Measurements from ENCODE around the gene KRTAP19-3. TPM values are rescaled to one million over a fixed set of nuclear protein-coding genes. Genes with fewer than 3 reads are reported as not detected.

Gene KRTAP19-3
- total and polyA plus RNA-seq, 2 of the 8 experiments (the other 6 are each of a cell fraction or from before 2014, with no cell fraction given), result not detected

GRCh38 chr21:30487336-30487735 is 4.5 kb downstream of the KRTAP19-3 start, which contains the start of gene KRTAP19-2:
Gene KRTAP19-2 (minus strand): TSS chr21:30487436. CDS start chr21:30487348, 88 bp downstream.
- Histone ChIP-seq H4K91ac (replicated peaks; ENCODE audit: insufficient read length, low read length) (no peak within 1 kb of the TSS), H3K79me2 (ENCODE audit: control insufficient read depth in 1 of 2, insufficient read depth in 2 of 2, low read length in 2 of 2) (no peaks in the 10 kb centered on the region), H3K4me2 (ENCODE audit: insufficient read depth in 1 of 2, low read depth in 2 of 2, low read length in 2 of 2) (no peak within 1 kb of the TSS), H2BK15ac (ENCODE audit: low read length) (no peak within 1 kb of the TSS), H2AK5ac (ENCODE audit: low read depth, low read length) (no peak within 1 kb of the TSS), H3K27me3 (replicated peaks in 1 of 4; ENCODE audit: control insufficient read depth in 3 of 4, extremely low read depth in 1 of 4, insufficient read depth in 3 of 4, low read length in 3 of 4) (no peaks in the 10 kb centered on the region), H2BK12ac (ENCODE audit: low read depth, low read length) (no peak within 1 kb of the TSS), H3K4me1 (replicated peaks in 1 of 4; ENCODE audit: control insufficient read depth in 3 of 4, insufficient read depth in 4 of 4, low read length in 3 of 4) (no peaks in the 10 kb centered on the region), H3K27ac (ENCODE audit: low read depth, low read length) (no peak within 1 kb of the TSS), H3K79me1 (ENCODE audit: low read depth, low read length) (no peaks in the 10 kb centered on the region), H3K9me3 (ENCODE audit: insufficient read depth in 2 of 2, low read depth in 1 of 2, low read length in 1 of 2) (peaks cover 13 to 18% of the 10 kb centered on the region in 2 experiments), H2BK20ac (ENCODE audit: low read length) (no peak within 1 kb of the TSS), H3K9ac (replicated peaks in 1 of 4; ENCODE audit: extremely low read depth in 1 of 4, low read depth in 3 of 4, low read length in 3 of 4) (no peak within 1 kb of the TSS), H3K4me3 (ENCODE audit: extremely low read depth in 1 of 4, insufficient read depth in 2 of 4, low read depth in 3 of 4, low read length in 4 of 4) (no peak within 1 kb of the TSS), H3K4ac (replicated peaks; ENCODE audit: insufficient read length, low read depth, low read length) (no peak within 1 kb of the TSS), H3K23me2 (ENCODE audit: low read depth, low read length) (no peaks in the 10 kb centered on the region), H3K14ac (ENCODE audit: insufficient read length) (no peak within 1 kb of the TSS), H2AFZ (ENCODE audit: low read length) (no peak within 1 kb of the TSS), H2BK5ac (ENCODE audit: low read depth, low read length) (no peak within 1 kb of the TSS), H3K18ac (ENCODE audit: extremely low read depth, low read length) (no peak within 1 kb of the TSS), H2BK120ac (replicated peaks; ENCODE audit: low read depth, low read length) (no peak within 1 kb of the TSS), H3K36me3 (ENCODE audit: control insufficient read depth in 2 of 4, insufficient read depth in 4 of 4, low read length in 3 of 4) (no peaks in the 10 kb centered on the region), H4K8ac (ENCODE audit: extremely low read depth, insufficient read depth, low read length) (no peak within 1 kb of the TSS), H4K5ac (ENCODE audit: insufficient read length, low read depth, low read length) (no peak within 1 kb of the TSS), H4K20me1 (replicated peaks in 1 of 2; ENCODE audit: control insufficient read depth in 1 of 2, insufficient read depth in 2 of 2, low read length in 2 of 2) (no peaks in the 10 kb centered on the region), H3K23ac (ENCODE audit: insufficient read length) (no peak within 1 kb of the TSS), H3K56ac (replicated peaks; ENCODE audit: insufficient read length, low read depth, low read length) (no peak within 1 kb of the TSS)
- POLR2A ChIA-PET (ENCODE audit: partially characterized antibody), result no interaction called here
- CTCF ChIA-PET (ENCODE audit: partially characterized antibody), result interaction anchor here (0.7 kb wide), 1 partner anchor 42 kb away, joined by 3 read pairs; no protein-coding TSS in a partner anchor
- no peak for DNase-seq (ENCODE audit: low read depth in 1 of 2, low spot score in 2 of 2)
- WGBS, 2 experiments (ENCODE audit: extremely low coverage in 1 of 2, insufficient coverage in 1 of 2, insufficient read length in 1 of 2, insufficient replicate concordance in 2 of 2, low coverage in 1 of 2, low lambda C conversion rate in 2 of 2, missing lambda C conversion rate in 1 of 2), result 100% methylated on average over 2 of the region's 2 CpGs; no CpG with 5 or more reads in 1 of the 2 experiments
- FAIRE-seq, result no peak
- no peak for TF ChIP-seq KDM1A (IDR thresholded peaks at IDR 0.05; ENCODE audit: borderline replicate concordance, low read length)
- no peak for TF ChIP-seq POU5F1 (IDR thresholded peaks at IDR 0.05; ENCODE audit: low read depth, low read length)
- no peak for TF ChIP-seq EZH2 (IDR thresholded peaks at IDR 0.05; ENCODE audit: low read depth, low read length, severe bottlenecking)
- no peak for TF ChIP-seq RBBP5 (IDR thresholded peaks at IDR 0.05; ENCODE audit: borderline replicate concordance, low read depth, low read length)
- no peak for TF ChIP-seq GABPA (IDR thresholded peaks at IDR 0.05; ENCODE audit: borderline replicate concordance, insufficient read depth, low read length)
- no peak for TF ChIP-seq CBX5 (IDR thresholded peaks at IDR 0.05; ENCODE audit: low read depth, low read length)
- TF ChIP-seq SIRT6 (IDR thresholded peaks at IDR 0.05; ENCODE audit: low read length), result no peak
- no peak for TF ChIP-seq TAF7 (optimal IDR thresholded peaks at IDR 0.05; ENCODE audit: borderline replicate concordance, low read depth, low read length)
- TF ChIP-seq FOSL1 (IDR thresholded peaks at IDR 0.05; ENCODE audit: insufficient read depth, low read depth, low read length), result no peak
- no peak for TF ChIP-seq CBX8 (IDR thresholded peaks at IDR 0.05; ENCODE audit: borderline replicate concordance, low read depth, low read length)
- no peak for TF ChIP-seq TBP (IDR thresholded peaks at IDR 0.05; ENCODE audit: low read depth, low read length)
- TF ChIP-seq NANOG (IDR thresholded peaks at IDR 0.05; ENCODE audit: insufficient read depth, low read depth, low read length, poor library complexity, severe bottlenecking), result no peak

Data from H1 (cell line).